HG02623 (cell line): ENCODE results near the gene NPEPPS.

Source experiments
- ATAC-seq: cut with Tn5 transposase; IDR thresholded peaks from one replicate; pipeline ENCODE4 v1.9.1; 2021; ENCODE audit warnings: moderate library complexity; ENCODE audit not compliant: unreplicated experiment

Gene NPEPPS

GRCh38 chr17:47629826-47630225 is 98.9 kb downstream of the NPEPPS start:
- no peak for ATAC-seq

GRCh38 chr17:47630614-47631013 is 99.7 kb downstream of the NPEPPS start:
- no peak for ATAC-seq

- no peak for ATAC-seq
Observed at GRCh38 chr17:47632991-47633390, 102.1 kb downstream of the NPEPPS start.

- ATAC-seq = no peak
Observed at GRCh38 chr17:47633996-47634395, 103.1 kb downstream of the NPEPPS start.

- ATAC-seq = no peak
Observed at GRCh38 chr17:47634870-47635269, 104.0 kb downstream of the NPEPPS start.

GRCh38 chr17:47635734-47636133 is 104.8 kb downstream of the NPEPPS start:
- no peak for ATAC-seq

- no peak for ATAC-seq
Observed at GRCh38 chr17:47636273-47637030, 105.5 kb downstream of the NPEPPS start.

- no peak for ATAC-seq
Observed at GRCh38 chr17:47638903-47639302, 108.0 kb downstream of the NPEPPS start.

- no peak for ATAC-seq
Observed at GRCh38 chr17:47640076-47640475, 109.2 kb downstream of the NPEPPS start.

- ATAC-seq = no peak
Observed at GRCh38 chr17:47641202-47641601, 110.3 kb downstream of the NPEPPS start.

- ATAC-seq = no peak
Observed at GRCh38 chr17:47643116-47643515, 112.2 kb downstream of the NPEPPS start.

GRCh38 chr17:47644324-47644723 is 113.4 kb downstream of the NPEPPS start:
- ATAC-seq = no peak

- ATAC-seq = peak; percentile 75
Observed at GRCh38 chr17:47649153-47649971, 118.5 kb downstream of the NPEPPS start, which contains the start of gene KPNB1. Gene KPNB1 (plus strand): TSS chr17:47649919. CDS start chr17:47650245, 326 bp downstream.

GRCh38 chr17:47649972-47650524 is 119.1 kb downstream of the NPEPPS start:
- peak; percentile 1 for ATAC-seq

- peak; percentile 57 for ATAC-seq
Observed at GRCh38 chr17:47650525-47651522, 119.9 kb downstream of the NPEPPS start.

- ATAC-seq = no peak
Observed at GRCh38 chr17:47651704-47652103, 120.8 kb downstream of the NPEPPS start.

- ATAC-seq = no peak
Observed at GRCh38 chr17:47652570-47652969, 121.7 kb downstream of the NPEPPS start.

GRCh38 chr17:47653442-47653841 is 122.5 kb downstream of the NPEPPS start:
- ATAC-seq = no peak

- no peak for ATAC-seq
Observed at GRCh38 chr17:47654991-47655390, 124.1 kb downstream of the NPEPPS start.

GRCh38 chr17:47660064-47660492 is 129.2 kb downstream of the NPEPPS start:
- ATAC-seq = peak; percentile 56
